WERI-Rb-1 (cell line): ENCODE measurements around the gene TERC.

ENCODE experiments used
- DNase-seq: peaks from one replicate; pipeline ENCODE4 v3.0.0-alpha.2; 2020
- H3K27ac ChIP-seq: fragments of 250-450 bp; sonication (Bioruptor Pico); 2 replicates; pipeline ENCODE4 v1.5.1; 2020; ENCODE audit warnings: mild to moderate bottlenecking, moderate library complexity
- H3K27me3 ChIP-seq: fragments of 250-450 bp; sonication (Bioruptor Pico); 2 replicates; pipeline ENCODE4 v1.5.1; 2021; ENCODE audit warnings: mild to moderate bottlenecking, low read depth, moderate library complexity; ENCODE audit not compliant: insufficient read depth, severe bottlenecking
- H3K36me3 ChIP-seq: fragments of 250-450 bp; sonication (Bioruptor Pico); 2 replicates; pipeline ENCODE4 v1.5.1; 2020; ENCODE audit warnings: mild to moderate bottlenecking, moderate library complexity
- H3K4me3 ChIP-seq: 2 replicates; pipeline ENCODE4 v1.5.1; 2011; ENCODE audit warnings: low read depth, mild to moderate bottlenecking, control low read depth, low read length
- H3K9me3 ChIP-seq: fragments of 250-450 bp; sonication (Bioruptor Pico); 2 replicates; pipeline ENCODE4 v1.5.1; 2021; ENCODE audit warnings: mild to moderate bottlenecking, moderate library complexity; ENCODE audit not compliant: severe bottlenecking
- CTCF ChIP-seq: IDR thresholded peaks from 2 replicates; pipeline ENCODE4 v1.5.1; 2011; ENCODE audit warnings: low read depth, mild to moderate bottlenecking, control low read depth, inconsistent platforms, low read length

TERC gene

DNA sequence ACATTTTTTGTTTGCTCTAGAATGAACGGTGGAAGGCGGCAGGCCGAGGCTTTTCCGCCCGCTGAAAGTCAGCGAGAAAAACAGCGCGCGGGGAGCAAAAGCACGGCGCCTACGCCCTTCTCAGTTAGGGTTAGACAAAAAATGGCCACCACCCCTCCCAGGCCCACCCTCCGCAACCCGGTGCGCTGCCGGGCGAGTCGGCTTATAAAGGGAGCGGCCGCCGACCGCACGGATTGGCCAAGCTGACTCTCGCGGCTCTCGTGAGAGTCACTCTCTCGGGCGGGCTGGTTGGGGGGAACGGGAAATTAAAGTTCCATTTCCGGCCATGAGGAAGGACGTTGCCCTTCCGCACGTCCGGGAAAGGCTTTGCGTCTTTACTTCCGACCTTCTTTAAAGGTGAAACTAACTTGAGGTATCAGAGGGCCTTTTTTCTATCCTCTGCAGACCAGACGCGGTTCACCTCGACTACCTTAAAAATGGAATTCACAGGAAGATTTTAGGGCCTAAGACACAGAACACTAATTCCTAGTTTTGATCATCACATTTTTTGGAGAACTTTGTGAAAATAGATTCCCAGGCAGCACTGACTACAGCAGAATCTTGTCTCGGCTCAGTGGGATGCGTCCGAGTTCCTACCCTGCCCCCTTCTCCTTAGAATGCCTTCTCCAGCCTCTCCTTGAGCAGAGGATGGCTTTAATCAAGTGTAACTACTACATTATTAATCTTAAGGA is at the start of gene TERC:
Gene TERC, minus strand, starts transcription at position 179 of the 731 bp plus-strand sequence.
- H3K27ac ChIP-seq, result peak within 1 kb of the TSS; percentile 95
- H3K4me3 ChIP-seq, result peak within 1 kb of the TSS; percentile 85
- no peaks in the 10 kb centered on the region for H3K27me3 ChIP-seq
- peaks cover 6% of the 10 kb centered on the region for H3K9me3 ChIP-seq
- H3K36me3 ChIP-seq, result peaks cover 5% of the 10 kb centered on the region
- TF ChIP-seq CTCF, result no peak
- peak; percentile 95 for DNase-seq

GRCh38 chr3:169813757-169814517 is 49.1 kb upstream of the TERC start:
- peak; percentile 42 for DNase-seq
- H3K36me3 ChIP-seq, result no peaks in the 10 kb centered on the region
- H3K4me3 ChIP-seq, result no peak overlapping the region

GRCh38 chr3:169813278-169813677 is 48.4 kb upstream of the TERC start:
- no peak for DNase-seq
- TF ChIP-seq CTCF, result no peak
- Histone ChIP-seq H3K27me3 (no peaks in the 10 kb centered on the region), H3K36me3 (no peaks in the 10 kb centered on the region), H3K4me3 (peak overlapping the region; percentile 96), H3K9me3 (peaks cover 3% of the 10 kb centered on the region), H3K27ac (peak overlapping the region; percentile 89; the same call in 1 of the 2 replicates)

More at GRCh38 chr3:169813757-169814517, 49.1 kb upstream of the TERC start:
- Histone ChIP-seq H3K9me3 (peaks cover 3% of the 10 kb centered on the region), H3K27ac (no peak overlapping the region), H3K27me3 (no peaks in the 10 kb centered on the region)
- TF ChIP-seq CTCF, result peak; percentile 42; the same call in 1 of the 2 replicates

GRCh38 chr3:169812332-169813235 is 47.7 kb upstream of the TERC start, which contains the start of the genes LRRC34 and LRRIQ4:
LRRC34 (minus strand) TSS chr3:169812904; CDS start chr3:169812548, 356 bp downstream.
LRRIQ4 (plus strand) TSS chr3:169812870; CDS start chr3:169821922, 9,052 bp downstream.
- H3K27ac ChIP-seq, result peak within 1 kb of the TSS; percentile 89
- H3K4me3 ChIP-seq, result peak within 1 kb of the TSS; percentile 96
- H3K9me3 ChIP-seq, result peaks cover 3% of the 10 kb centered on the region
- no peak for TF ChIP-seq CTCF
- H3K36me3 ChIP-seq, result no peaks in the 10 kb centered on the region
- DNase-seq, result peak; percentile 93
- H3K27me3 ChIP-seq, result no peaks in the 10 kb centered on the region

DNA sequence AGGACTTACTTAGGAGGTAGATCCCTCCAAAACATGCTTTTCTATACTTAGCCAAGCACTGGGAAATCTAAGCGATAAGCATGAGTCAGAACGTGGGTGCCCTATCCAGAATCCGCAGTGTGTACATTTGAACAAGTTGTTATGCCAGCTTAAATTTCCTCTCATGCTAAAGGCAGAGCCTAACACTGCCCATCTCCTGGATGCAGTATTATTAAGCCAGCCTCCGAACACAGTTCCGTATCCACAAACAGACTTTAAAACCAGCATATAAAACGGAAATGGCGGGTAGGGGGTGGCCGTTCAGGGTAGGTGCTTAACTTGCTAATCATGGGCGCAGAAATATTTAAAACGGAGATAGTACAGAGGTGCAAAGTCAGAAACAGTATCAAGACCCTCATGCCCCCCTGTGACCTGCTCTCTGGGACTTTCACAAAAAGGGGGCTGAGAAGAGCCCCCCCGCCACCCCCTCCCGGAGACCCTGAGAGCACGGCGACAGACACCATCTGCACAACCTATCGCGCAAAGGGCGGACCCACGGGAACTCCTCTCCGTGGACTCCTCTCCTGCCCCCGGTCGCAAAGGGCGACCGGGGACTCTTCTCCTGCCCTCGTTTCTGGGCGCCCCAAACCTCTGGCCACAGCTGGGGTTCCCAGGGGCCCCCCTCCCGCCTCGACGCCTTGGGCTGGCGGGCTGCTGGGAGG is 46.9 kb upstream of the TERC start:
- peak overlapping the region; percentile 89 for H3K27ac ChIP-seq
- peak; percentile 46 for DNase-seq
- TF ChIP-seq CTCF, result no peak
- H3K36me3 ChIP-seq, result peaks cover 3% of the 10 kb centered on the region; the same call in 1 of the 2 replicates
- H3K9me3 ChIP-seq, result peaks cover 3% of the 10 kb centered on the region
- H3K27me3 ChIP-seq, result no peaks in the 10 kb centered on the region
- H3K4me3 ChIP-seq, result peak overlapping the region; percentile 96
